HG02610 (cell line): ENCODE results near the gene PRKAR1B.
A peak's percentile ranks its signal among the peaks of the same experiment; 100 is the strongest.

Experiments
- ATAC-seq: cut with Tn5 transposase; IDR thresholded peaks from one replicate; pipeline ENCODE4 v1.9.1; 2021; ENCODE audit warnings: mild to moderate bottlenecking, moderate library complexity; ENCODE audit not compliant: unreplicated experiment

Gene PRKAR1B

DNA sequence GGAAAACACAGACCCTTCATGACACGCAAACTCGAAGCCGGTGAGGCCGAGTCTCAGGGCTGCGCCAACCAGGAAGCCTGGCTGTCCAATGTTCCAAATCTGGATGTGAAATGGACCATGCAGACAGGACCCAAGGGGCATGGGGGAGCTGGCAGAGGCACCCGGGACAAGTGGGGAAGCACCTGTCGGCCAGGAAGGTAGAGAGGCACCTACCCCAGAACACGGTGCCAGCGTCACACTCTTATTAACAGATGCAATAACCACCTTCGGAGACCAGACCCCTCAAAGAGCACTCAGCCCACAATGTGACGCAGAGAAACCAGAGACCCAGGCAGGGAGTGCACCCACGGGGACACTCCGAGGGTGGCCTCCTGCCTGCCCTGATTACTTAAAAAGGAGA, 119.1 kb downstream of the PRKAR1B start:
- no peak for ATAC-seq

GRCh38 chr7:605661-606450, 121.2 kb downstream of the PRKAR1B start:
- no peak for ATAC-seq

DNA sequence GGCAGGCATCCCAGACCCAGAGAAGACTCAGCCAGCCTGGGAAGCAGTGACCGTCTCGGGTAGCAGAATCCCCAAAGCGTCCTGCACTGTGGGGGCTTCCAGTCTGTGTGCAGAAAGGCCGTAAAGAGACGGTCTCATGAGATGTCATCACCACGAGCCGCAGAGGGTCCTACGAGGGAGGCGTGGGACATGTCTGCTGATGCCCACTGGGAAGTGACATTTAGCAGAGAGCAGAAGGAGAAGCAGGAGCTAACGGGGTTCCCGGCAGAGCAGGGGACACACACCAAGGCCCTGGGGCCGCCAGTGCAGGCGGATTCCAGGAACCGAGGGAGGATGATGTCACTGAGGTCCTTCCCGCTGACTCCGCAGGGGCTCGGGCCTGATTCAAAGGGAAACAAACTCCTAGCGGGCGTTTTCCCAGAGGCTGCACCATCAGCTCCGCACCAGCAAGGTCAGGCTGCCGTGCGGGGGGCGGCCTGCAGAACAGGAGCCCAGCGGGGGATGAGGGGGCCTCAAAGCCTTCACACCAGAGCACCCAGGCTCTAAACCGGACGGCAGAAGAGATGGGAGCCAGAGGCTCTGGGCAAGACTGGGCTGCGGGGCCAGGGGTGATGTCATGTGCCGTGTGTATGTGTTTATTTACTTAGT, 122.1 kb downstream of the PRKAR1B start:
- no peak for ATAC-seq

- peak; percentile 61 for ATAC-seq
Measured at GRCh38 chr7:604001-604883, 122.8 kb downstream of the PRKAR1B start.

- no peak for ATAC-seq
Measured at GRCh38 chr7:603152-603951, 123.7 kb downstream of the PRKAR1B start.

DNA sequence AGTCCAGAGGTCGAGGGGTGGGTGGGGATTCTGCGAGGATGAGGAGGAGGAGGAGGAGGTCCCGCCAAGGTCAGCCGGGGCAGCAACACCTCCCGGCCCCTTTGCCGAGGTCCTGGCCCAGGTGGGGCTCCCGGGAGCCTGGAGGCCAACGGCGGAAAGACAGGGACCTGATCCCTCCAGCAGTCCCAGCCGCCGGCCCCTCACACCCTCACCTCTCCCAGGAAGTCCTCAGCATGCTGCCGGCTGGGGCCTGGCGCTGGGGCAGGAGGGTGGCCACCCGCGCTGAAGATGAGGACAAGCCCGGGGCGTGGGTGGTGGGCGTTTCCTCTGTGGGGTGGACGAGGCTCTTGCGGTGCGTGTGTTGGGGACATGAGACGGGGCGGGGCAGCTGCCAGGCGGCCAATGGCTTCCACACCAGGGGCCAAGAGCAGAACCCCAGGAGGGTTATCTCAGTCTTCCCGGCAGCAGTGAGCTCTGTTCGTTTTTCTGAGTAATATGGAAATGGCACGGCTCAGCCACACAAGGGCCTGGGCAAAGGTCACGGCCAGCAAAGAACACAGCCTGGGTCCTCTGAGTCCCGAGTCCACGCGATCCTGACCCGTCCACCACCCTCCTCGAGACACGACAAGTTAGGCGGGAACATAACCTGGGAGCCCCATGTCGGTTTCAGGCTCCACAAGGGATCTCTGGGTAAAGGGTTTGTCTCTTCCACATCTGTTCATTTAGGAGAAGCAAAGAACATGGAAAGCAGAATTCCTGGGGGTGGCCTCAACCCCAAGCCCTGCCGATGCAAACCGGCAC, 124.5 kb downstream of the PRKAR1B start:
- no peak for ATAC-seq

GRCh38 chr7:601595-602340, 125.3 kb downstream of the PRKAR1B start:
- ATAC-seq: peak; percentile 58

DNA sequence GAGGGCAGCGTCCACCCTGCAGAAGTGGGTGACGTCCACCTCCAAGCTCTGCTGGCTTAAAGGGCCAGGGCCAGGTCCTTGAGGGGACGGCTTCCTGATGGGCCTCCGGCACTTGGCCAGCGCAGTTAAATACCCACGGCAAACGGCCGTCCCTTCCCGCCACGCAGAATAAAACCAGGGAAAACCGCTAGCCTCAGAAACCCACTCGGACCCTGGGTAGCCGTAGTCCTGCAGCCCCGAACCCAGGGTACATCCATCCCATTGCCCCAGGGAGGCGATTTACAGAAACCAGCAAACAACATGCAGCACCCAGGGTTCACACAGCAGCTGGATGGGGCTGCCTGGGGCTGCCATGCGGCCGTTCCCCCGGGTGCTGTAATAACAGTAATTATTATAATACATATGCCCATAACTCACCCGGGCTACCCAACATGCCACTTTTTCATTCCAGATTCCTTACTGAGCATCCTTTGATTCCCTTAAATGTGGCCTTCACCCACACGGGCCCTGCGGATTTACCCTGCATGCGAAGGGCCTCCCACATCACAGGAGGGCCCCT, 126.0 kb downstream of the PRKAR1B start:
- ATAC-seq: no peak

DNA sequence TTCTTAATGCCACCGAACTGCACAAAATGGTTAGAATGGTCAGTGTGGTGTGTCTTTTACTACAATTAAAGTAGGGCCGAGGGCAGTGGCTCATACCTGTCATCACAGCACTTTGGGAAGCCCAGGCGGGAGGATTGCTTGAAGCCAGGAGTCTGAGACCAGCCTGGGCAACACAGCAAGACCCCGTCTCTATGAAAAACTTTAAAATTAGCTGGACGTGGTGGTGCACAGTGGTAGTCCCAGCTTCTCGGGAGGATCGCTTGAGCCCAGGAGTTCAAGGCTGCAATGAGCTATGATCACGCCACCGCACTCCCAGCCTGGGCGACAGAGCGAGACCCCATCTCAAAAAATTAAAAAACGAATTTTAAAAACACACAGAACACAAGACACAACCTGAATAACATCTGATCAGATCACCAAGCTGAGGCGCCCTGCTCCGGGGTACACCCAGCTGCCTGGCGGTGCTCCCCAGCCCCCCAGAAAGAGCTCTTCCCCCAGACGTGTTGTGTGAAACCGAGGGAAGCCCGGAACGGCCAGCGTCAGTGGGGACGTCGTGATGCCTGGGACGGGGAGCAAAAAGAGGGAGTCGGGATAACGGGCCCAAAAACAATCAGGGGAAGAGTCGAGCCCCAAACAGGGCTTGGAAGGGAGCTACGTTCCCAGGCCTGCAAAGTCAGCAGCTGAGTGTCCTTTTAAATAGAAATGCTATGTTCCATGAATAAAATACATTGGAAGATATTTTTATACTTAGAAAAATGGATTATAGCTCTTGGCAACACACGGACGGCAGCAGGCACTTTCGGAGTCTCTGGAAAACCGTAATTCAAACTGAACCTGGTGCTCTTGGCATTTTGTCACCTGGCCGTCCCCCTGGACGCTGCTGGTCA, 126.7 kb downstream of the PRKAR1B start:
- ATAC-seq: no peak

GRCh38 chr7:598899-599298, 128.2 kb downstream of the PRKAR1B start:
- ATAC-seq: no peak

DNA sequence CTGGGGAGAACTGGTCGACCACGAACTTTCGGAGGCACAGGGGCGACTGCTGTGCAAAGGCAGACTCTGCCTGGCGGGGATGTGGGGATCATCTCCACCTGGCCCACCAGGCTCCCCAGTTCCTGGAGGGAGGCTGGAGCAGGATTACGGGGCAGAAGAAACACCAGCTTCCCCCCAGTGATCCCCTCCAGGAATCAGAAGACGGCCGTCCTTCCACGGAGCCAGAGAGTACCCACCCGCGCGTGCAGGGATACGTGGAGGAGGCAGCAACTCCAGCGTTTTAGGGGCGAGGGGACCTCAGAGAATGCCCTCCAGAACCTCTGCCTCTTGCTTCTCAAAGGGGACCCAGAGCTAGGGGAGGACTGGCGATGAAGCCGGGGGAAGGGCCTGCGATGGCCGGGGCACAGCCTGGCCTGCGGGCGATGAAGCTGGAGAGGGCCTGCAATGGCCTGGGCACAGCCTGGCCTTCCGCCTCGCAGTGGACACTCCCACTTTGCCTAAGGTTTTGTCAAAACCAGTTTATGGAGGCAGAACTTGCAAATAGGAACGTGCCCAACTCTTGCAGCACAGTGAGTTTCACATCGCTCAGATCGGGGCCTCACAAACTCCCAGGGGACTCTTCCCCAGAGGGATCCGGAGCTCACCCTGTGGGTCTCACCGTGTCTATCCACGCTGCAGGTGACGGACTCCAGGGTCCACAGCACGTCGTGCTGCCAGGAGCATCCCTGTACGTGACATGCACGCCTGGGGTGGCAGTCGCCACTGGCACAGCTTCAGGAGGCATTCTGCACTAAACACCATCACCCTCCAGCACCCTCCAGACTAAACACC, 129.5 kb downstream of the PRKAR1B start:
- ATAC-seq: no peak

DNA sequence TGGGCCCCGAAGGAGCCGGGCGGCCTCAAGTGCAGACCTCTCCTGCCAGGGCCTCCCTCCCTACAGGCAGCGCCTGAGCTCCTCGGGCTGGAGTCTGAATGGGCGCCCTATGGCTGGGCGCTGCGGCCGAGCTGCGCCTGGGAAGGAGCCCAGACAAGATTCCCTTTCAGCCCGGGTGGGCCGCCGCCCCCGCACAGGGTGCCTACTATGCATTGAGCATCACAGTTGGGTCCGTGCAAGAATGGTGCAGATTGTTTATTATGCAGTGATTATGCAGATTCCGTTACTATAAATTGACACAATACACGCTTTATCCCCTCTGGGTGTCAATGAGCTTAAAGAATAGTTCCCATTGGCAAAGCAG, 130.3 kb downstream of the PRKAR1B start:
- no peak for ATAC-seq

- ATAC-seq: no peak
Measured at GRCh38 chr7:596071-596818, 130.8 kb downstream of the PRKAR1B start.

DNA sequence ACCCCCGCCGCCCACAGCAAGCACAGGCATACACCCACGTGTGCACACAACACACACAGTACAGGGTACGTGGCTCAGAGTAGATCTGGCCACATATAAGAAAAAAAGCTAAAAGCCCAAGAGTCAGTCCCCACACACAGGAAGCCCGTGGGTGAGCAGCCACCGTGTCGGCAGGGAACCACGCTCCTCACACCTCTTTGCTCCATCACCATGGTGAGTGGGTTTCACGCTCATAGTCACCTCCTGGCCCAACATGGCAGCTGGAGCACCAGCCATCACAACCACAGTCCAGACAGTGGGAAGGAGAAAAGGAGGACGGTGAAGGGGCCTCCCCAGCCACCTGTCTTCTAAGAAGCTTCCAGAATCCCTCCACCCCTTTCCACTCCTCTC, 131.5 kb downstream of the PRKAR1B start:
- no peak for ATAC-seq

DNA sequence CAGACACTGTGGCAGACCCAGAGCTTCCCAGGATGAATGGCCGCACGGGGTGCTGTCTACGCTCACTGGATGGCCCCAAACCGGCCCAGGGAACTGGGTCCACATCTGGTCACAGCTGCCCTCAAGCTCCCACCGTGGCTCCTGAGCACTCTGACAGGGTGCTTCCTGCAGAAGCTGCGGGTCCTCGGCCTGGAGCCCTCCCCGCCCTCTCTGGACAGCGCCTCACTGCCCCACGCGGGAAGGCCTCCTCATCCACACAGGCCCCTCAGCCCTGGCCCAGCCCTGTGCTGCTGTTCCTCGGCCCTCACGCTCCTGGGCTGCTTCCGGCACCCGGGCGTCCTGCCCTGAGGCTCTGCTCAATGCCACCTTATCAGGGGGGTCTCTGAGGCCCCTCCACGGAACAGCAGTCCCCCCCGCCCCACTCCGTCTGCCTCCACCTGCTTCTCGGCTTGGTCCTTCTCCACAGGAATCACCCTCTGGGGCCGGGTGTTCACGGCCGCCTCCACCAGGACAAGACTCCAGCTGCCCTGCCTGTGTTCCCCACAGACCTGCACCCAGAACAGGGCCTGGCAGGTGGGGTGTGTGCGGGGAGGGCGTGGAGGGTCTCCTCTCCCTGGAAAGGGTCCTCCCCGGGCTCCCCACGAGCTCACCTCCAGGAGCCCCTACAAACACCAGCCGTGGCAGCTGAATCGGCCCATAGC, 132.0 kb downstream of the PRKAR1B start:
- ATAC-seq: no peak
